Hypothalamus (tissue), 51 donors: ENCODE data around the gene EYS.
"Not testable (repeated sequence)": the region's sequence is repeated elsewhere in the genome, so short reads cannot be mapped to it uniquely, and the experiment has no call there.

Experiments used
- DNase-seq, 51 donors: peaks; one replicate each; lab custom pipeline; 2025; lab: John Stamatoyannopoulos, UW

EYS gene

GRCh38 chr6:65637289-65638046, 69.6 kb downstream of the EYS start:
- DNase-seq: no peak

- DNase-seq: no peak
Observed at GRCh38 chr6:65633501-65633900, 73.5 kb downstream of the EYS start.

- DNase-seq: no peak
Observed at GRCh38 chr6:65631711-65632110, 75.3 kb downstream of the EYS start.

- not testable (repeated sequence) for DNase-seq
Observed at GRCh38 chr6:65627434-65627999, 79.5 kb downstream of the EYS start.

- no peak for DNase-seq
Observed at GRCh38 chr6:65627015-65627414, 80.0 kb downstream of the EYS start.

- no peak for DNase-seq
Observed at GRCh38 chr6:65623566-65623965, 83.5 kb downstream of the EYS start.

GRCh38 chr6:65610746-65611145, 96.3 kb downstream of the EYS start:
- no peak for DNase-seq

GRCh38 chr6:65595540-65595939, 111.5 kb downstream of the EYS start:
- DNase-seq: no peak

- DNase-seq: no peak
Observed at GRCh38 chr6:65570340-65570739, 136.7 kb downstream of the EYS start.

GRCh38 chr6:65569505-65569904, 137.5 kb downstream of the EYS start:
- DNase-seq: no peak

- DNase-seq: not testable (repeated sequence)
Observed at GRCh38 chr6:65569056-65569455, 138.0 kb downstream of the EYS start.

- DNase-seq: no peak
Observed at GRCh38 chr6:65566117-65566516, 140.9 kb downstream of the EYS start.

- DNase-seq: no peak
Observed at GRCh38 chr6:65558071-65558470, 149.0 kb downstream of the EYS start.

GRCh38 chr6:65557224-65557623, 149.8 kb downstream of the EYS start:
- DNase-seq: no peak

- DNase-seq: no peak
Observed at GRCh38 chr6:65546894-65547293, 160.1 kb downstream of the EYS start.

GRCh38 chr6:65545920-65546319, 161.1 kb downstream of the EYS start:
- DNase-seq: no peak

- no peak for DNase-seq
Observed at GRCh38 chr6:65538644-65539043, 168.4 kb downstream of the EYS start.

- DNase-seq: no peak
Observed at GRCh38 chr6:65537600-65537999, 169.4 kb downstream of the EYS start.

- no peak for DNase-seq
Observed at GRCh38 chr6:65531533-65531932, 175.5 kb downstream of the EYS start.

- DNase-seq: no peak
Observed at GRCh38 chr6:65524232-65524631, 182.8 kb downstream of the EYS start.

GRCh38 chr6:65505736-65506135, 201.3 kb downstream of the EYS start:
- no peak for DNase-seq

GRCh38 chr6:65501045-65501444, 206.0 kb downstream of the EYS start:
- no peak for DNase-seq

GRCh38 chr6:65483652-65484051, 223.4 kb downstream of the EYS start:
- not testable (repeated sequence) for DNase-seq
